Large intestine (tissue), 3 donors: Measurements from ENCODE around the gene TRPC4. TPM values are rescaled to one million over a fixed set of nuclear protein-coding genes. Genes with fewer than 3 reads are reported as not detected.

Experiments
- DNase-seq, 2 donors: peaks; one replicate each; pipeline versions ENCODE4 v3.0.0 to v3.0.0-alpha.2; 2013
- H3K27ac ChIP-seq: one replicate; pipeline ENCODE4 v1.5.1; 2013; ENCODE audit warnings: low read length
- H3K27me3 ChIP-seq: 2 replicates; pipeline ENCODE4 v1.6.1; 2013; ENCODE audit warnings: low read length; ENCODE audit not compliant: control insufficient read depth, insufficient read depth
- H3K36me3 ChIP-seq: 2 replicates; pipeline ENCODE4 v1.6.1; 2013; ENCODE audit warnings: low read length; ENCODE audit not compliant: control insufficient read depth, insufficient read depth
- H3K4me1 ChIP-seq: one replicate; pipeline ENCODE4 v1.6.1; 2013; ENCODE audit warnings: low read length; ENCODE audit not compliant: control insufficient read depth, insufficient read depth
- H3K4me3 ChIP-seq: one replicate; pipeline ENCODE4 v1.5.1; 2013; ENCODE audit warnings: low read length
- H3K9me3 ChIP-seq: one replicate; pipeline ENCODE4 v1.6.1; 2013; ENCODE audit warnings: mild to moderate bottlenecking, low read depth, low read length, moderate library complexity; ENCODE audit not compliant: control insufficient read depth
- WGBS: methylation state at CpG from one replicate; pipeline ENCODE4 v1.1.5; 2013; ENCODE audit warnings: low lambda C conversion rate; ENCODE audit not compliant: insufficient coverage; 5-methylcytosine and 5-hydroxymethylcytosine counted together
- polyA plus RNA-seq: library from polyadenylated mRNA; unstranded; fragments of 120-200 nt; gene quantifications from one replicate; pipeline ENCODE4 v1.2.1, GENCODE V29; 2013

Gene TRPC4
- polyA plus RNA-seq, 1 donor, result 1.3 TPM

GRCh38 chr13:37647031-37647650 is 222.4 kb downstream of the TRPC4 start:
- Histone ChIP-seq H3K4me1 (no peaks in the 10 kb centered on the region), H3K27me3 (no peaks in the 10 kb centered on the region), H3K4me3 (no peak overlapping the region), H3K36me3 (no peaks in the 10 kb centered on the region), H3K9me3 (no peaks in the 10 kb centered on the region), H3K27ac (no peak overlapping the region)
- no peak for DNase-seq
- WGBS, result 40% methylated on average over 3 of the region's 5 CpGs

- H3K27me3 ChIP-seq, result no peaks in the 10 kb centered on the region
- no peaks in the 10 kb centered on the region for H3K9me3 ChIP-seq
- no peak overlapping the region for H3K4me3 ChIP-seq
- H3K27ac ChIP-seq, result no peak overlapping the region
- 40% methylated on average over 2 of the region's 3 CpGs for WGBS
- no peak for DNase-seq
- no peaks in the 10 kb centered on the region for H3K36me3 ChIP-seq
- H3K4me1 ChIP-seq, result no peaks in the 10 kb centered on the region
Measured at GRCh38 chr13:37646531-37646930, 223.0 kb downstream of the TRPC4 start.

- no peak for DNase-seq
- Histone ChIP-seq H3K27me3 (no peaks in the 10 kb centered on the region), H3K36me3 (no peaks in the 10 kb centered on the region), H3K27ac (no peak overlapping the region), H3K4me3 (no peak overlapping the region), H3K9me3 (no peaks in the 10 kb centered on the region), H3K4me1 (no peaks in the 10 kb centered on the region)
- WGBS, result no CpG with 5 or more reads among the region's 7 CpGs
Measured at GRCh38 chr13:37645181-37645740, 224.3 kb downstream of the TRPC4 start.

- Histone ChIP-seq H3K36me3 (no peaks in the 10 kb centered on the region), H3K4me1 (no peaks in the 10 kb centered on the region), H3K4me3 (no peak overlapping the region), H3K27me3 (no peaks in the 10 kb centered on the region), H3K27ac (no peak overlapping the region), H3K9me3 (no peaks in the 10 kb centered on the region)
- no CpG with 5 or more reads among the region's 2 CpGs for WGBS
- DNase-seq, result no peak
Measured at GRCh38 chr13:37641391-37641790, 228.2 kb downstream of the TRPC4 start.

- H3K9me3 ChIP-seq, result no peaks in the 10 kb centered on the region
- H3K4me3 ChIP-seq, result no peak overlapping the region
- 0% methylated on average over 1 of the region's 2 CpGs for WGBS
- no peaks in the 10 kb centered on the region for H3K4me1 ChIP-seq
- no peaks in the 10 kb centered on the region for H3K36me3 ChIP-seq
- no peak overlapping the region for H3K27ac ChIP-seq
- no peaks in the 10 kb centered on the region for H3K27me3 ChIP-seq
- no peak for DNase-seq
Measured at GRCh38 chr13:37640499-37640898, 229.1 kb downstream of the TRPC4 start.

GRCh38 chr13:37636701-37637100 is 232.9 kb downstream of the TRPC4 start:
- Histone ChIP-seq H3K27me3 (no peaks in the 10 kb centered on the region), H3K9me3 (no peaks in the 10 kb centered on the region), H3K4me3 (no peak overlapping the region), H3K27ac (no peak overlapping the region), H3K36me3 (no peaks in the 10 kb centered on the region), H3K4me1 (no peaks in the 10 kb centered on the region)
- 97% methylated on average over 5 of the region's 8 CpGs for WGBS
- DNase-seq, result no peak

- no peaks in the 10 kb centered on the region for H3K9me3 ChIP-seq
- WGBS, result no CpG with 5 or more reads among the region's 5 CpGs
- H3K36me3 ChIP-seq, result no peaks in the 10 kb centered on the region
- no peaks in the 10 kb centered on the region for H3K4me1 ChIP-seq
- H3K27ac ChIP-seq, result no peak overlapping the region
- H3K4me3 ChIP-seq, result no peak overlapping the region
- DNase-seq, result no peak
- no peaks in the 10 kb centered on the region for H3K27me3 ChIP-seq
Measured at GRCh38 chr13:37632294-37632693, 237.3 kb downstream of the TRPC4 start.

GRCh38 chr13:37627428-37627827 is 242.1 kb downstream of the TRPC4 start:
- H3K27me3 ChIP-seq, result no peaks in the 10 kb centered on the region
- H3K4me3 ChIP-seq, result no peak overlapping the region
- H3K36me3 ChIP-seq, result no peaks in the 10 kb centered on the region
- no peaks in the 10 kb centered on the region for H3K4me1 ChIP-seq
- WGBS, result 83% methylated on average over 2 of the region's 4 CpGs
- no peaks in the 10 kb centered on the region for H3K9me3 ChIP-seq
- no peak for DNase-seq
- no peak overlapping the region for H3K27ac ChIP-seq

GRCh38 chr13:37621811-37622361 is 247.7 kb downstream of the TRPC4 start:
- Histone ChIP-seq H3K36me3 (no peaks in the 10 kb centered on the region), H3K4me3 (no peak overlapping the region), H3K27ac (no peak overlapping the region), H3K9me3 (no peaks in the 10 kb centered on the region), H3K4me1 (no peaks in the 10 kb centered on the region), H3K27me3 (no peaks in the 10 kb centered on the region)
- 70% methylated on average over 3 of the region's 3 CpGs for WGBS
- no peak for DNase-seq

GRCh38 chr13:37618554-37618953 is 251.0 kb downstream of the TRPC4 start:
- no peaks in the 10 kb centered on the region for H3K9me3 ChIP-seq
- H3K36me3 ChIP-seq, result no peaks in the 10 kb centered on the region
- H3K4me3 ChIP-seq, result no peak overlapping the region
- WGBS, result no CpG with 5 or more reads among the region's 2 CpGs
- DNase-seq, result no peak
- H3K27me3 ChIP-seq, result no peaks in the 10 kb centered on the region
- no peaks in the 10 kb centered on the region for H3K4me1 ChIP-seq
- no peak overlapping the region for H3K27ac ChIP-seq

- Histone ChIP-seq H3K36me3 (no peaks in the 10 kb centered on the region), H3K4me3 (no peak overlapping the region), H3K27me3 (no peaks in the 10 kb centered on the region), H3K4me1 (no peaks in the 10 kb centered on the region), H3K27ac (no peak overlapping the region), H3K9me3 (no peaks in the 10 kb centered on the region)
- no peak for DNase-seq
- WGBS, result no CpG with 5 or more reads among the region's 1 CpG
Measured at GRCh38 chr13:37617173-37617572, 252.4 kb downstream of the TRPC4 start.
